Omental fat pad (tissue), 4 donors: Measurements from ENCODE around the gene APBA2. TPM values are rescaled to one million over a fixed set of nuclear protein-coding genes. Genes with fewer than 3 reads are reported as not detected.

Experiments
- ATAC-seq: fragments of 150-250 bp; one replicate; pipeline ENCODE4 v1.9.1; 2016; ENCODE audit warnings: mild to moderate bottlenecking, moderate library complexity; ENCODE audit not compliant: low FRiP score
- DNase-seq: peaks from one replicate; pipeline ENCODE4 v3.0.0-alpha.2; 2019; ENCODE audit warnings: low spot score
- CTCF ChIP-seq, 3 donors: fragments of 450-650 bp; IDR thresholded peaks; one replicate each; pipeline ENCODE4 v1.5.1; 2016 to 2017; ENCODE audit warnings: antibody characterized with exemption in 3 of 3, mild to moderate bottlenecking in 3 of 3, moderate library complexity in 2 of 3
- total RNA-seq, 4 donors: library from RNA; depleted of rRNA; stranded (reverse); fragments of >200 nt; gene quantifications; one replicate each; pipeline ENCODE4 v1.1.0, GENCODE V29; 2016

Gene APBA2
- total RNA-seq, 4 donors from 2014 or later, result 0.93 to 4.3 (median 2.6) TPM

GRCh38 chr15:28986726-28987125, 101.0 kb downstream of the APBA2 start:
- DNase-seq (no peak), ATAC-seq (no peak)
- no peak for TF ChIP-seq CTCF (IDR thresholded peaks at IDR 0.05)

GRCh38 chr15:28987337-28987736, 101.6 kb downstream of the APBA2 start:
- no peak for TF ChIP-seq CTCF (IDR thresholded peaks at IDR 0.05)
- DNase-seq (no peak), ATAC-seq (no peak)

- DNase-seq (no peak), ATAC-seq (no peak)
- TF ChIP-seq CTCF (IDR thresholded peaks at IDR 0.05), result no peak
Observed at GRCh38 chr15:28989239-28989830, 103.6 kb downstream of the APBA2 start.

GRCh38 chr15:28989896-28990295, 104.1 kb downstream of the APBA2 start:
- no peak for TF ChIP-seq CTCF (IDR thresholded peaks at IDR 0.05)
- ATAC-seq, result no peak
- no peak for DNase-seq

- TF ChIP-seq CTCF (IDR thresholded peaks at IDR 0.05), result no peak
- ATAC-seq, result no peak
- DNase-seq, result no peak
Observed at GRCh38 chr15:28990390-28990789, 104.6 kb downstream of the APBA2 start.

- ATAC-seq (no peak), DNase-seq (no peak)
- TF ChIP-seq CTCF (IDR thresholded peaks at IDR 0.05), result no peak
Observed at GRCh38 chr15:28991236-28992171, 105.7 kb downstream of the APBA2 start.
